Large intestine (tissue), 3 donors: Measurements from ENCODE around the gene FOXJ1. TPM values are rescaled to one million over a fixed set of nuclear protein-coding genes. Genes with fewer than 3 reads are reported as not detected.

Source experiments
- DNase-seq, 2 donors: peaks; one replicate each; pipeline versions ENCODE4 v3.0.0 to v3.0.0-alpha.2; 2013
- H3K27ac ChIP-seq: one replicate; pipeline ENCODE4 v1.5.1; 2013; ENCODE audit warnings: low read length
- H3K27me3 ChIP-seq: 2 replicates; pipeline ENCODE4 v1.6.1; 2013; ENCODE audit warnings: low read length; ENCODE audit not compliant: control insufficient read depth, insufficient read depth
- H3K36me3 ChIP-seq: 2 replicates; pipeline ENCODE4 v1.6.1; 2013; ENCODE audit warnings: low read length; ENCODE audit not compliant: control insufficient read depth, insufficient read depth
- H3K4me1 ChIP-seq: one replicate; pipeline ENCODE4 v1.6.1; 2013; ENCODE audit warnings: low read length; ENCODE audit not compliant: control insufficient read depth, insufficient read depth
- H3K4me3 ChIP-seq: one replicate; pipeline ENCODE4 v1.5.1; 2013; ENCODE audit warnings: low read length
- H3K9me3 ChIP-seq: one replicate; pipeline ENCODE4 v1.6.1; 2013; ENCODE audit warnings: mild to moderate bottlenecking, low read depth, low read length, moderate library complexity; ENCODE audit not compliant: control insufficient read depth
- WGBS: methylation state at CpG from one replicate; pipeline ENCODE4 v1.1.5; 2013; ENCODE audit warnings: low lambda C conversion rate; ENCODE audit not compliant: insufficient coverage; 5-methylcytosine and 5-hydroxymethylcytosine counted together
- polyA plus RNA-seq: library from polyadenylated mRNA; unstranded; fragments of 120-200 nt; gene quantifications from one replicate; pipeline ENCODE4 v1.2.1, GENCODE V29; 2013

The FOXJ1 gene
- polyA plus RNA-seq, 1 donor = 1.2 TPM

DNA sequence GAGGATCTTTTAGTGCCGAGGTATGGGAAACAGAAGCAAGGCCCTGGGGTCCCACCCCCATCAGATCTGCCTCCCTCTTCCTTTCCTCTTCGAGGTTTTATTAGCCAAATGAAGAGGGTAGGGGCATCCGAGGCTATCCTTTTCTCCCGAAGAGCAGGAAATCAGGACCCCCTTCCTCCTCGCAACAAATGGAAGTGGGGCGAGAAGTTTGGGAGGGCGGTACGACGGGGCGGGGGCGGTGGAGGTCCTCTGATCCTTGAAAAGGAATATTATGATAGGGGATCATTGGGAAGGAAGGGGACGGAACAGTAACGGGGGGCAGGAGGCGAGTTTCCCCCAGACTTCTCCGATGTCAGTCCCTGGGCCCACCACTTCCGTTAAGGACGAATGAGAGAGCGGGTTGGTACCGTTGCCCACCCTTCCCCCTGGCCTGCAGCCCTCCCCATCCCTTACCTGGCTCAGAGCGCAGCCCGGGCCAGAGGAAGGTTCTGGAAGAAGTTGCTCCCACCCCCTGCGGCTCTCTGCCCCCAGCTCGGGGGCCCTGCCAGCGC lies 309 bp downstream of the FOXJ1 start:
- no peak overlapping the region for H3K27ac ChIP-seq
- peaks cover 7% of the 10 kb centered on the region for H3K36me3 ChIP-seq
- WGBS = no CpG with 5 or more reads among the region's 24 CpGs
- H3K4me1 ChIP-seq = peaks cover 33% of the 10 kb centered on the region
- H3K27me3 ChIP-seq = peaks cover 47% of the 10 kb centered on the region
- no peak for DNase-seq
- H3K9me3 ChIP-seq = peaks cover 5% of the 10 kb centered on the region
- H3K4me3 ChIP-seq = peak overlapping the region; percentile 48

DNA sequence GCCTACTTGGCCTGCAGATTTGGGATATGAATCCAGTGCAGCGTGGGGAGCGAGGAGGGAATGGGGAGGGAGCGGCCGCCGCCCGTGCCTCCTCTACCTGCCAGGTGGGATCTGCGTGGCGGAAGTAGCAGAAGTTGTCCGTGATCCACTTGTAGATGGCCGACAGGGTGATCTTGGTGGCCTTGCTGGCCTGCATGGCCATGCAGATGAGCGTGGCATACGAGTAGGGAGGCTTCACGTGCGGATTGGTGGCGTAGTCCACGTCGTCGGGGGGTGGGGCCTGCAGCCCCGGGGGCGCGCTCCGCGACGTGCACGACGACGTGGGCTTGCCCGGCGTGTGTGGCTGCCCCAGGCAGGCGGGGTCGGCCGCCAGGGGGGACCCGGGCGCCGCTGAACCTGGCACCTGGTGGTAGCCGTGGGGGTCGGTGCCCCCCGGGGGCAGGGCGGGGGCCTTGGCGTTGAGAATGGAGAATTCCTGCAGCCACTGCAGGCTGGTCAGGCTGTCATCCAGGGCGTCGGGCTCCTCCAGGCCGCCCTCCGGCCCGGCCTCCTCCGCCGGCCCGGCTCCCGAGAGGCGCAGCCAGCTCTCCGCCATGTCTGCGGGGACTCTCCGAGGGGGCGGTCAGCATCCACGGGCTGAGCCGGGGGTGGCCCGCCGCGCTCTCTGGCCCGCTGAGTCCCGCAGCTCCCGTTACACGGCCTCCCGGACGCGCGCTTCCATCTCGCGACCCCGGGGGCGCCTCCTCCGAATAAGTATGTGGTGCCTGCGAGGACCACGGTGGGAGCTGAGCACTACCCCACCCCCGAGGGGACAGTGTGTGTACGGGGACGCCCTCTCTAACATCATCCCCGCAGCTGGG lies 1.0 kb downstream of the FOXJ1 start:
- Histone ChIP-seq H3K36me3 (peaks cover 5% of the 10 kb centered on the region), H3K9me3 (peaks cover 5% of the 10 kb centered on the region), H3K4me1 (peaks cover 33% of the 10 kb centered on the region), H3K27me3 (peaks cover 50% of the 10 kb centered on the region), H3K4me3 (no peak overlapping the region), H3K27ac (no peak overlapping the region)
- DNase-seq = peak in 1 of 2 donors; percentile 32
- WGBS = no CpG with 5 or more reads among the region's 78 CpGs

DNA sequence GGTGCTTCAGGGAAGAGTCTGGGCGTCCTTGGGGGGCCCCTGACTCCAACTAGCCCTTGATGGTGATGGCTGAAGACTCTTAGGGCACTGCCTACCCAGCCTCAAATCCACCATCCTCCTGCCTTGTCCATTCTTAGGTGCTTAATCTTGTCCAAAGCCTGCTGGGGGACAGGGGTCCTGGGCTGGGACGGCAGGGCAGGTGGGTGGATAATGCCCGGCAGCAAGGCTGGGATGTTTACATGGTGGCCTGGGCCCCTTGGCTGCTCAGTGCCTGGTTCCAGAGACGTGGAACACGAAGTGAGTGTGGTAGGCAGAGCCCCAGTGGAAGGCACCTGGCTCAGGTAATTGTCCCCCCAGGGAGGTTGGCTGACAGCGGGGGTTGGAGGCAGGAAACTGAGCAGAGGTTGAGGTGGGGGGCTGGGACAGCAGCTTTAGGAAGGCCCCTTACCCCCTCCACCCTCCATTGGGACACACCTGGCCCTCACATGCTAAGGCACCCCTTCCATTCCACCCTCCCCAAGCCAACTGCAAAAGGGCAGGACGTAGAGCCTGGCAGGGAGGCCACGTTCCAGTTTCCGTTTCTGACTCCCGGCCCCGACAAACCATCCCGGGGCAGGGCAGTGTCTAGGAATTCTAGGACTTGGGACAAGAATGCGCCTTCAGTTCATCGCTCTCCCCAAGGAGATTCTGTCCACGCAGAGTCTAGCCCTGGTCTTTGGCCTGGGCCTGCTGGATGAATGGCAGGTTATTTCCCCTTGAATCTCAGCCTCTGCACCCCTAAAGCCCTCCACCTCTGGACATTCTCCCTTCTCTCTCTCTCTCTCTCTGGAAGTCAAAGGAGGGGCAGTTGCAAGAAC lies 1.9 kb downstream of the FOXJ1 start:
- Histone ChIP-seq H3K4me3 (no peak overlapping the region), H3K36me3 (no peaks in the 10 kb centered on the region), H3K27me3 (peaks cover 55% of the 10 kb centered on the region), H3K9me3 (peaks cover 5% of the 10 kb centered on the region), H3K4me1 (peaks cover 33% of the 10 kb centered on the region), H3K27ac (no peak overlapping the region)
- WGBS = no CpG with 5 or more reads among the region's 15 CpGs
- DNase-seq = no peak

DNA sequence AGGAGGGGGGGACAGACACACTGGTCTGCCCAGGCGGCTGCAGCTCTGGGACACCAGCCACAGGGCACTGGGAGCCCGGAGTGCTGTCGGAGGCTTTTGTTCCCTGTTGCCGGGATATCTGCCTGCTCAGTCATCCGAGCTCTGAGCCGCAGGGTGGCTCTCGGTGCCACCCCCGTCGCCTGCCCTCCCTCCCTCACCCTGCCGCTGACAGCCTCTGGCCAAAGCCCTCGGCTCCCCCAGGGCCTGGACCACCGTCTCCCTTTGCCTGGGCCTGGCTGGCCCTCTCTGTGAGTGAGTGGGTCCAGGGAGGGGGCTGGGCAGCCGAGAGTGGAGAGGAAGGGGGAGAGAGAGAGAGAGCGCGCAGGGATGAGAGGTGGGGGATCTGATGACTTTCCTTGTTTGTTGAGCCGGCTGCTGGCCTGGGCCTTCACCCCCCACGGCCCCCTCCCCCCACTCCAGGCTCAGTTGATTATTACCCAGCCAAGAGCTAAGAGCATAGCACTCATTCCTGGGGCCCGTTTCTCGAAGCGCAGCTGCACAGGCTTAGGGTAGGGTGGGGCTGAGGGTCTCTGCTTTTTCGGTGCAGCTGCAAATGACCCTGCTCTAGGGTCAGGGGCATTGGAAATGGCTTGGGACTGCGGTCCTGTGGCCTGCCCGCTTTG lies 2.7 kb downstream of the FOXJ1 start:
- H3K9me3 ChIP-seq = peaks cover 5% of the 10 kb centered on the region
- H3K4me1 ChIP-seq = peaks cover 33% of the 10 kb centered on the region
- H3K36me3 ChIP-seq = no peaks in the 10 kb centered on the region
- peak; percentile 43 to 59 for DNase-seq
- peaks cover 57% of the 10 kb centered on the region for H3K27me3 ChIP-seq
- H3K27ac ChIP-seq = no peak overlapping the region
- no CpG with 5 or more reads among the region's 23 CpGs for WGBS
- no peak overlapping the region for H3K4me3 ChIP-seq

DNA sequence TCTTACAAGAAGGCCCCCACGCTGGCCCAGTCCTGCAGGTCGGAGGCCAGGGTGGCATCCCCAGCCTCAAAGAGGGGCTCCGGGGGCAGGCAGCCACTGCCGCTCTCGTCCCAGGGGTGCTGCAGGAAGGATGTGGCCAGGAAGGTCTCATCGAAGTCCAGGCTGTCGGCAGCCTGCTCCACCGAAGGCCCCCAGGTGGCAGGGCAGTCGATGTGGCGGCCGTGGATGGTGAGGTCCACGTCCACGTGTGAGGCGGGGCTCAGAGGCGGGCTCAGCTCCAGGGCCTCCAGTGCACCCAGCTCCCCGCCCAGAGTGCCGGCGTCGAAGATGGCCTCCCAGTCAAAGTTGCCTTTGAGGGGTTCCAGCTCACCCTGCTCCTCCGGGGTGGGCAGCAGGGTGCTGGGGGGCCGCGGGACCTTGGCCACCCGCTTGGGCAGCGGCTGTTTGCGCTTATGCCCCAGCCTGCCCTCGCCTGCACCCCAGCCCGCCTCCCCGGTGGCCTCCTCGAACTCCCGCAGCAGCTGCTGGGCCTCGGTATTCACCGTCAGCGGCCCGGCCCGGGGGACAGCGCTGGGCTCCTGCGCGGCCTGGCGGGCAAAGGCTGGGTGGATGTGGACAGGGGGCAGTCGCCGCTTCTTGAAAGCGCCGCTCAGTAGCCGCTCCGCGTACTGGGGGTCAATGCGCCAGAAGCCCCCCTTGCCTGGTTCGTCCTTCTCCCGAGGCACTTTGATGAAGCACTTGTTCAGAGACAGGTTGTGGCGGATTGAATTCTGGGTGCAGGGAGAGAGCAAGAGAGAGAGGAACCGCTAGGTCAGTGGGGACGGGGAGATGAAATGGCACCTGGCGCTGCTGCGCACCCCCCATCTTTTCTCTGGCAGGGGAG lies 3.5 kb downstream of the FOXJ1 start:
- H3K4me3 ChIP-seq = no peak overlapping the region
- no CpG with 5 or more reads among the region's 54 CpGs for WGBS

DNA sequence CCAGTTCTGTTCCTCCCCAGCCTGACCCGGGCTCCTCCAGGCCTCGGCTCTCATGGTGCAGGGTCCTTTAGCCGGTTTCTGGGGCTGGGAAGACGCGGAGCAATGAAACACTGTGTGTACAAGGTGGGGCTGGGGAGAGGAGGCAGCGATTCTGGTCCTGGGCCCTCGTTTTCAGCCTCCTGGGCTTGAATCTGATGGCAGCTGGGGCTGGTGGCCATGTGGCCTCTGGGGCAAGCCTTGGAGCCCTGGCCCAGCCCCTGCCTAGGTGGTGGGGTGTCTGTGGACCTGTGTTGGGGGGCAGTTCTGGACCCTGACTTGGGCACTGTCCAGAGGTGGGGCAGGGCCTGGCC lies 4.1 kb downstream of the FOXJ1 start:
- WGBS = no CpG with 5 or more reads among the region's 7 CpGs
- H3K27me3 ChIP-seq = peaks cover 66% of the 10 kb centered on the region

More for the DNA sequence above, 3.5 kb downstream of the FOXJ1 start:
- H3K36me3 ChIP-seq = no peaks in the 10 kb centered on the region
- H3K4me1 ChIP-seq = peaks cover 39% of the 10 kb centered on the region
- no peak for DNase-seq
- H3K27me3 ChIP-seq = peaks cover 62% of the 10 kb centered on the region
- no peak overlapping the region for H3K27ac ChIP-seq
- peaks cover 5% of the 10 kb centered on the region for H3K9me3 ChIP-seq

DNA sequence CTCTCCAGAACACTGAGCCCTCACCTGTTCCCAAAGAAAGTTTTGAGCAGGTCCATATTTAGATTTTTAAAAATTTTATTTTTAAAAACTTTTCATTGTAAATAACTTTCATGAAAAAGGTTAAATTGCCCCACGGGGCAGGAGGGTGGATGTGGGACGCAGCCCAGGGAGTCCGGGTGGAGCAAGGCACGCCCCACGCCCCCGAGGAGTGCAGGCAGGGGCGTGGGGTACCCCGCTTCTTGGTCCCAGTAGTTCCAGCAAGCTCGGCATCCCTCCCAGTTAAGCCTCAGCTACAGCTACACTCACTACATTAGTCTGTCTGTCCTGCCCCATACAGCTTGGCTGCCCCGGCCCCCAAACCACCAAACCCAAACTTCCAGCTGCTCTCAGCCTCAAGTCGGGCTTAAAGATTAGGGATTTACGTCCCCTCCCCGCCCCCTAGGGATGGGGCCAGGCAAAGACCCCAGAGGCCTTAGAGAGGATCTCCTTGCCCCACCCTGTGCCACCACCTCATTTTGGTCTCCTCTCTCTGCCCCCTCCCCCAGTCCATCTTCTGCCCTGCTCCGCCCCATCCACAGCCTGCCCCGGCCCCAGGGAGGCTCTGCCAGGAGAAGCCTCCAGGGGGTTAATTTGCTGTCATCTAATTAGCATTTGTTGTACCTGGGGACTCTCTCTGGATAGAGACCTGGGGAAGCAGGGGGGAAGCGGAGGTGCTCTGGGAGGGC lies 4.6 kb downstream of the FOXJ1 start:
- no CpG with 5 or more reads among the region's 16 CpGs for WGBS
- Histone ChIP-seq H3K4me3 (no peak overlapping the region), H3K27ac (no peak overlapping the region), H3K4me1 (peaks cover 35% of the 10 kb centered on the region), H3K36me3 (no peaks in the 10 kb centered on the region), H3K27me3 (peaks cover 71% of the 10 kb centered on the region), H3K9me3 (peaks cover 5% of the 10 kb centered on the region)
- DNase-seq = no peak

More for the DNA sequence above, 4.1 kb downstream of the FOXJ1 start:
- H3K27ac ChIP-seq = no peak overlapping the region
- H3K36me3 ChIP-seq = no peaks in the 10 kb centered on the region
- no peak for DNase-seq
- H3K9me3 ChIP-seq = peaks cover 5% of the 10 kb centered on the region
- H3K4me1 ChIP-seq = peaks cover 40% of the 10 kb centered on the region
- H3K4me3 ChIP-seq = no peak overlapping the region

DNA sequence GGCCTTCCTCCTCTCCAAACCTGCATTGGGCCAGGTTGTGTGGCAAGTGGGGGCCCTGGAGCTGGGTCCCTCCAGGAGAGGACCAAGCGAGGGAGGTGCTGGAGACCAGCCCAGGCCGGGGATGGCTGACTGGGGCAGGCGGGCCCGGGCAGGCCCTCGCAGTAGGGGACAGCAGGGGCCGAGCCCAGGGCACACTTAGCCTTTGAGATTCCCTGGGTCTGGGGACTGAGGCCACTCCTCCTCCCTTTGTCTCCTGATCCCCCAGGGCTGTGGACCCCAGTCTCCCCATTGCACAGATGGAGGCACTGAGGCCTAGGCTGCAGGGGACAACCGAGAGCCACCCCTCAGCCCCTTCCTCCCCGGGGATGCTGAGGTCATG lies 5.2 kb downstream of the FOXJ1 start:
- Histone ChIP-seq H3K36me3 (no peaks in the 10 kb centered on the region), H3K4me1 (peaks cover 31% of the 10 kb centered on the region), H3K27me3 (peaks cover 71% of the 10 kb centered on the region), H3K9me3 (no peaks in the 10 kb centered on the region), H3K4me3 (no peak overlapping the region), H3K27ac (no peak overlapping the region)
- DNase-seq = no peak
- no CpG with 5 or more reads among the region's 8 CpGs for whole genome bisulfite sequencing
